Heart right ventricle (tissue), 16 donors: ENCODE measurements around the gene RPRD1A. TPM values are rescaled to one million over a fixed set of nuclear protein-coding genes. Genes with fewer than 3 reads are reported as not detected.
A peak's percentile ranks its signal among the peaks of the same experiment; 100 is the strongest.

ENCODE experiments used
- ATAC-seq, 8 donors: fragments of 200-7000 bp; cut with Tn5 transposase; one replicate each; pipeline ENCODE4 v1.9.1; 2020; ENCODE audit warnings: mild to moderate bottlenecking in 8 of 8, moderate library complexity in 8 of 8, moderate number of reproducible peaks in 1 of 8
- DNase-seq, 2 donors: peaks; one replicate each; pipeline ENCODE4 v3.0.0-alpha.2; 2020
- H3K27ac ChIP-seq, 10 donors: fragments of 200-600 bp; sonication (generic) in 2 of 10; one replicate each; pipeline versions ENCODE4 v1.5.0 to v1.8.0; 2020 to 2022; ENCODE audit warnings: mild to moderate bottlenecking in 3 of 10
- H3K27me3 ChIP-seq, 7 donors: fragments of 200-600 bp; one replicate each; pipeline ENCODE4 v1.8.0; 2021 to 2022; ENCODE audit warnings: mild to moderate bottlenecking in 2 of 7
- H3K36me3 ChIP-seq, 9 donors: fragments of 200-600 bp; sonication (generic) in 1 of 9; one replicate each; pipeline versions ENCODE4 v1.5.0 to v1.8.0; 2020 to 2022; ENCODE audit warnings: mild to moderate bottlenecking in 2 of 9
- H3K4me1 ChIP-seq, 9 donors: fragments of 200-600 bp; sonication (generic) in 1 of 9; one replicate each; pipeline versions ENCODE4 v1.5.0 to v1.8.0; 2020 to 2022; ENCODE audit warnings: mild to moderate bottlenecking in 4 of 9
- H3K4me3 ChIP-seq, 10 donors: fragments of 200-600 bp; sonication (generic) in 2 of 10; one replicate each; pipeline versions ENCODE4 v1.5.0 to v1.8.0; 2020 to 2022; ENCODE audit warnings: mild to moderate bottlenecking in 7 of 10, moderate library complexity in 2 of 10
- H3K9me3 ChIP-seq, 11 donors: fragments of 200-600 bp in 10 of 11; sonication (generic) in 2 of 11; one replicate each; pipeline versions ENCODE4 v1.5.0 to v1.8.0; 2013 to 2022; ENCODE audit warnings: mild to moderate bottlenecking in 2 of 11, control low read depth in 1 of 11, moderate library complexity in 1 of 11
- CTCF ChIP-seq, 9 donors: fragments of 200-600 bp; sonication (generic) in 2 of 9; IDR thresholded peaks; one replicate each; pipeline versions ENCODE4 v1.5.0 to v1.8.0; 2021 to 2022; ENCODE audit warnings: antibody characterized with exemption in 9 of 9, mild to moderate bottlenecking in 5 of 9, moderate library complexity in 1 of 9
- WGBS, 2 donors: extraction: QIAGEN DNeasy Blood & Tissue Kit; methylation state at CpG; one replicate each; pipeline ENCODE4 v1.1.7; 2013; ENCODE audit warnings: inconsistent platforms in 1 of 2; 5-methylcytosine and 5-hydroxymethylcytosine counted together
- intact Hi-C, 10 donors: fragments of 100-400 bp; cut with DNase I; formaldehyde crosslinking; loops; one replicate each; pipeline versions ENCODE4 v1.11.1 to v1.14.2; 2022
- polyA plus RNA-seq, 2 donors: library from polyadenylated mRNA; stranded (reverse); fragments of 200-250 nt; gene quantifications; one replicate each; pipeline ENCODE4 v1.2.3, GENCODE V29; 2013
- total RNA-seq, 10 donors: library from RNA; stranded (reverse); fragmentation: NEBNext Ultra II Directional in 3 of 10; extraction: Animal tissue kit (Norgen Biotek cat#: 25700) in 3 of 10; gene quantifications; one replicate each; pipeline versions ENCODE4 v1.2.1 to v1.2.4, GENCODE V29; 2021 to 2023
- donor health status: Arrhythmogenic right ventricular cardiomyopathy.
- donor health status: ischemic (EF 13 %, LVEDD 7.1; RV severe dilation, severe dysfunction).
- donor health status: healthy with polysubstance abuse.
- donor health status: DM: no; HTN: yes; CAD: no.
- donor health status: DM: no; HTN: no; CAD: no.
- donor health status: ischemic (EF 25% LVEDD 6.9; RV normal size, moderate dysfunction).
- donor health status: ischemic (EF 25% LVEDD 5.7; RV mildly dilated, moderate dysfunction).
- donor health status: healthy.
- donor health status: DM: yes; HTN: yes; CAD: no.
- donor health status: Ischemic cardiomyopathy.
- donor health status: ischemic (EF 35%, LVEDD 5.7; RV mildly dilated, moderate dysfunction).
- donor health status: nonischemic (EF 11% LVEDD 7.7; RV severe dilation, severe dysfunction).
- donor health status: DM: yes; HTN: yes; CAD: no.
- donor health status: PGD.
- donor health status: ischemic (EF 29% LVEDD 5.4; RV normal size, mild dysfunction).
- donor health status: nonischemic (EF 23%, LVEDD 6.1; RV moderate dilation, normal function).

The RPRD1A gene
- total and polyA plus RNA-seq, 12 donors: 21.4 to 51.3 (median 47.2) TPM

DNA sequence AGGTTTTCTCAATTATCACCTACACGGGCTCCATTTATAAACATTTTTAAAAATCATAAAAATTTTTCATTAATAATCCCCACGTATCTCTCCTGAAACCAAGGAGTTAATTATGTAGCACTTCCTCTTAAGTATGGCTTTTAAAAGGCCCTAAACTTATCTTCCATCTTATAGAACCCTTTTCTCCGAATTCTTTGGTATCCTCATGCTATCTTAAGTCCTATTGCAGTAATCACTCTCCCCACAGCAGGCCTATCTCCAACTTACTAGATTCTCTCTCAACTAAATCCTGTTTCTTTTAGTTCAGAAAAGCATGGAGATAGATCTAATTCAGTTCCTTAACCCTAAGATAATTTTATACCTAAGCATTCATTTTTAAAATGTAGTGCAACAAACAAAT lies 26.2 kb downstream of the RPRD1A start:
- TF ChIP-seq CTCF (IDR thresholded peaks at IDR 0.05): no peak
- 84 to 88% methylated on average over 3 of the region's 3 CpGs for WGBS, 2 donors
- Histone ChIP-seq H3K9me3 (peaks cover 0 to 21% (median 8%) of the 10 kb centered on the region in 11 donors), H3K27ac (no peak overlapping the region), H3K27me3 (no peaks in the 10 kb centered on the region), H3K36me3 (peaks cover 0 to 7% (median 0%) of the 10 kb centered on the region in 9 donors), H3K4me1 (peaks cover 0 to 30% (median under 1%) of the 10 kb centered on the region in 9 donors), H3K4me3 (no peak overlapping the region)
- intact Hi-C loops: no loop called here
- DNase-seq: no peak
- no peak for ATAC-seq

- ATAC-seq (no peak), DNase-seq (no peak)
- Histone ChIP-seq H3K9me3 (peaks cover 0 to 21% (median 8%) of the 10 kb centered on the region in 11 donors), H3K36me3 (peaks cover 0 to 7% (median 0%) of the 10 kb centered on the region in 9 donors), H3K4me1 (peaks cover 0 to 43% (median 19%) of the 10 kb centered on the region in 9 donors), H3K27me3 (no peaks in the 10 kb centered on the region), H3K27ac (no peak overlapping the region), H3K4me3 (no peak overlapping the region)
- intact Hi-C loops: no loop called here
- no peak for TF ChIP-seq CTCF (IDR thresholded peaks at IDR 0.05)
- 97 to 99% methylated on average over 5 of the region's 5 CpGs for WGBS, 2 donors
Observed at GRCh38 chr18:36038102-36038663, 29.2 kb downstream of the RPRD1A start.

DNA sequence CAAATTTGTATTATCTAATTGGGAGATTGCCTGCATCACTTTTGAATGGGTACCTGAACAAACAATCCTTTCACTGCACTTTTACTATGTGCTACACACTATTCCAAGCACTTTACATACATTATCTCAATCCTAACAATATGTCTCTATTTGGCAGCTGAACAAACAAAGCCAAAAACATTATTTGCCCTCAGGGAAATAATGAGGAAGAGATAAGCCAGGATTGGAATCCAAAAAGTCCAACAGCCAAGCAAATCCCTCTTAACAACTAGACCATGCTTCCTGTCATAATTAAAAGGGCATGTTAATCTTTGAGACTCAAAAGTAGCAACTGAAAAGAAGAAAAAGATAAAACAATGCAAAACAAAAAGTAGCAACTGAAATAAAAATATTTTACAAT lies 32.1 kb downstream of the RPRD1A start:
- intact Hi-C loops: no loop called here
- DNase-seq (no peak), ATAC-seq (peak in 1 of 8 donors; percentile 19)
- no peak for TF ChIP-seq CTCF (IDR thresholded peaks at IDR 0.05)
- Histone ChIP-seq H3K4me3 (no peak overlapping the region), H3K4me1 (peaks cover 0 to 48% (median 22%) of the 10 kb centered on the region in 9 donors), H3K27me3 (no peaks in the 10 kb centered on the region), H3K9me3 (peaks cover 0 to 21% (median 8%) of the 10 kb centered on the region in 11 donors), H3K27ac (no peak overlapping the region), H3K36me3 (peaks cover 0 to 16% (median 6%) of the 10 kb centered on the region in 9 donors)

DNA sequence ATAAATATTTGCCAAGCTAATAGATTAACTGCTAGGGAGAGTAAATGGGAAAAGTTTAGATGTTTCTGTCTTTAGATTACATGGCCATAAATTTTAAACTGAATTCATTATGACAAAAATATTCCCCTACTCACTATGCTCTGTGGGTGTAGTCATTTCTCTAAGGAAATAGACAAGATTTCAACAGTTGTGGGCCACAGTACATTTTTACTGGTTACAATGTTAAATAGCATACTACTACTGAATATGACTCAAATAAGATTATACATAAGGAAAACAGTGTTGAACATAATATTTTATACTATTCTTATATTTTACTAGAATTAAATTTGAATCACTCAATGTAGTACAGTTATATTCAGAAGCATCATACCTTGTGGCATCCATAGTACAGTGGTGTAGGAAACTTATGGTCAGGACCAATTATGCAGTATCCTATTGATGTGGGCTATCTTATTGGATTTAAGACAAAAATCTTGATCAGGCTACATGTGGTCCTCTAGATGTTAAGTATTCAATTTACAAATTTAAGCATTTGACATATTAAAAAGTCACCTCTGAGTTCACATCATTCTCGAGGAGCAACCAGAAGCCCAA lies 33.0 kb downstream of the RPRD1A start:
- intact Hi-C loops: loop anchor here in 1 of 10 donors (5.0 kb wide), 1 partner anchor 33 kb away; the partner anchor contains the start of gene RPRD1A
- no peak overlapping the region for H3K27ac ChIP-seq
- peaks cover 0 to 48% (median 22%) of the 10 kb centered on the region in 9 donors for H3K4me1 ChIP-seq
- DNase-seq (no peak), ATAC-seq (no peak)
- H3K36me3 ChIP-seq: peaks cover 0 to 25% (median 7%) of the 10 kb centered on the region in 9 donors
- H3K9me3 ChIP-seq: peaks cover 0 to 21% (median 8%) of the 10 kb centered on the region in 11 donors
- WGBS, 2 donors: 96 to 100% methylated on average over 1 of the region's 1 CpG
- H3K4me3 ChIP-seq: no peak overlapping the region
- no peaks in the 10 kb centered on the region for H3K27me3 ChIP-seq
- TF ChIP-seq CTCF (IDR thresholded peaks at IDR 0.05): no peak
